Osteocyte (in vitro differentiated cells): ENCODE measurements around the gene MLN. TPM values are rescaled to one million over a fixed set of nuclear protein-coding genes. Genes with fewer than 3 reads are reported as not detected.

Source experiments
- DNase-seq: peaks from one replicate; pipeline ENCODE4 v3.0.0; 2021; ENCODE audit warnings: mixed read lengths; ENCODE audit not compliant: unreplicated experiment; ENCODE audit errors: extremely low spot score
- H3K27ac Mint-ChIP-seq: one replicate; pipeline ENCODE4 v1.8.0; 2021; ENCODE audit warnings: mild to moderate bottlenecking, mixed read lengths; ENCODE audit not compliant: unreplicated experiment
- H3K27me3 Mint-ChIP-seq: one replicate; pipeline ENCODE4 v1.8.0; 2021; ENCODE audit warnings: mixed read lengths; ENCODE audit not compliant: unreplicated experiment
- H3K36me3 Mint-ChIP-seq: one replicate; pipeline ENCODE4 v1.8.0; 2021; ENCODE audit warnings: mixed read lengths; ENCODE audit not compliant: unreplicated experiment
- H3K4me1 Mint-ChIP-seq: one replicate; pipeline ENCODE4 v1.8.0; 2021; ENCODE audit warnings: mixed read lengths; ENCODE audit not compliant: unreplicated experiment
- H3K4me3 Mint-ChIP-seq: one replicate; pipeline ENCODE4 v1.8.0; 2021; ENCODE audit warnings: mild to moderate bottlenecking, moderate library complexity, mixed read lengths; ENCODE audit not compliant: unreplicated experiment
- H3K9me3 Mint-ChIP-seq: one replicate; pipeline ENCODE4 v1.8.0; 2021; ENCODE audit warnings: mixed read lengths; ENCODE audit not compliant: unreplicated experiment
- CTCF ChIP-seq: fragments of 200-600 bp; sonication (generic); IDR thresholded peaks from 2 replicates; pipeline ENCODE4 v1.5.0; 2021; ENCODE audit warnings: antibody characterized with exemption, mild to moderate bottlenecking, moderate library complexity
- total RNA-seq: library from RNA; stranded (reverse); gene quantifications from 2 replicates; pipeline ENCODE4 v1.2.1, GENCODE V29; 2021

MLN gene
- total RNA-seq, 1 donor from 2014 or later: not detected

GRCh38 chr6:33789550-33789895 is 14.3 kb downstream of the MLN start:
- no peak for TF ChIP-seq CTCF
- Mint-ChIP-seq H3K36me3 (peaks cover 5% of the 10 kb centered on the region), H3K27me3 (no peaks in the 10 kb centered on the region), H3K9me3 (no peaks in the 10 kb centered on the region), H3K4me1 (peaks cover 59% of the 10 kb centered on the region), H3K4me3 (peak overlapping the region; percentile 73), H3K27ac (peak overlapping the region; percentile 88)
- DNase-seq: no peak

GRCh38 chr6:33788694-33789549 is 14.9 kb downstream of the MLN start, which contains the start of gene LEMD2:
Gene LEMD2 (minus strand): TSS chr6:33789130. CDS start chr6:33789116, 14 bp downstream.
- TF ChIP-seq CTCF: no peak
- H3K4me3 Mint-ChIP-seq: peak within 1 kb of the TSS; percentile 82
- H3K27ac Mint-ChIP-seq: peak within 1 kb of the TSS; percentile 93
- H3K36me3 Mint-ChIP-seq: peaks cover 8% of the 10 kb centered on the region
- peaks cover 56% of the 10 kb centered on the region for H3K4me1 Mint-ChIP-seq
- no peaks in the 10 kb centered on the region for H3K9me3 Mint-ChIP-seq
- H3K27me3 Mint-ChIP-seq: no peaks in the 10 kb centered on the region
- peak; percentile 98 for DNase-seq

GRCh38 chr6:33787954-33788693 is 15.7 kb downstream of the MLN start:
- DNase-seq: no peak
- no peak for TF ChIP-seq CTCF
- Mint-ChIP-seq H3K27me3 (no peaks in the 10 kb centered on the region), H3K9me3 (no peaks in the 10 kb centered on the region), H3K27ac (peak overlapping the region; percentile 93), H3K4me3 (peak overlapping the region; percentile 82), H3K4me1 (peaks cover 61% of the 10 kb centered on the region), H3K36me3 (peaks cover 16% of the 10 kb centered on the region)

GRCh38 chr6:33787346-33787953 is 16.4 kb downstream of the MLN start:
- Mint-ChIP-seq H3K27me3 (no peaks in the 10 kb centered on the region), H3K4me3 (peak overlapping the region; percentile 82), H3K9me3 (no peaks in the 10 kb centered on the region), H3K27ac (peak overlapping the region; percentile 93), H3K36me3 (peaks cover 19% of the 10 kb centered on the region), H3K4me1 (peaks cover 67% of the 10 kb centered on the region)
- no peak for DNase-seq
- no peak for TF ChIP-seq CTCF
